T1000 (cell line): ENCODE data around the gene BBS9.

Source experiments
- DNase-seq: peaks from one replicate; lab custom pipeline; 2025; ENCODE audit warnings: mixed read lengths; lab: John Stamatoyannopoulos, UW

BBS9 gene

GRCh38 chr7:33649476-33650441 lies 520.4 kb downstream of the BBS9 start:
- DNase-seq, result peak; percentile 54

DNA sequence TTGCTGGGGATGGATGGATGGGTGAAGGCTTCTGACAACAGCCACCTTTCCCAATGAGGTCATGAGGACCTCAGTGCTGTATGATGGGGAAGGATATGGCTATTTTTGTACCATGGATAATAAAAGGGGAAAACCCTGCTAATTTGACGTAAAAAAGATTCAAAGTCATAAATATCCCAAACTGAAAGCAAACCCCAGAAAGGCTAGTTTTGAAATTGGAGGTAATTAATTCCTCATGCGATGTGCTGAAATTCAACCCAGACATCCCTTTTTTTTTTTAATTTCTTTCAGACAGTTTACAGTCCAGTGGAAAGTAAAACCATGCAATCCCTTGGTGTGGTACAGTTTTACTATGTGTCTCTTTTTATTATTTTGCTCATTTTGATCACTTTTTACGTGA lies 521.5 kb downstream of the BBS9 start:
- DNase-seq, result no peak

- DNase-seq, result no peak
Measured at GRCh38 chr7:33651998-33652515, 522.7 kb downstream of the BBS9 start.

DNA sequence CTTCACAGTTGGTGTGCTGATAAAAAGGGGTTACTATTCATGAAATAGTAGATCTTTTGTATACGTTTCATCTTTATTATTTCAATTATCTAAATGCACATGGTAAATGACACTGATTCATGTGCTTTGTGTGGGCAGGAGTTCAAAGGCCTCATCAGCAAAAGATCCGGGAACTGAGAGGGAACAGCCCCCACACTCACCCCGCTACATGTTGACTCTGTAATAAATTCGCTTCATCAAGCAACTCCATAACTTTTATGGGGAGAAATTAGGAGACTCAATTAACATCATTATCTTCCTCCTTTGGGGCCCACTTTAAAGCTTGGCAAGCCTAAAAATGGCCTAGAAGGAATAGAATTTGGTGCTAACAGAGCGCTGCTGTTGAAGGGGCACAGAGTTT lies 525.3 kb downstream of the BBS9 start:
- DNase-seq, result no peak
